NCI-H1694 (cell line): ENCODE measurements around the gene MAGEH1.

Experiments used
- DNase-seq: peaks from one replicate; lab custom pipeline; 2025; lab: John Stamatoyannopoulos, UW

Gene MAGEH1

DNA sequence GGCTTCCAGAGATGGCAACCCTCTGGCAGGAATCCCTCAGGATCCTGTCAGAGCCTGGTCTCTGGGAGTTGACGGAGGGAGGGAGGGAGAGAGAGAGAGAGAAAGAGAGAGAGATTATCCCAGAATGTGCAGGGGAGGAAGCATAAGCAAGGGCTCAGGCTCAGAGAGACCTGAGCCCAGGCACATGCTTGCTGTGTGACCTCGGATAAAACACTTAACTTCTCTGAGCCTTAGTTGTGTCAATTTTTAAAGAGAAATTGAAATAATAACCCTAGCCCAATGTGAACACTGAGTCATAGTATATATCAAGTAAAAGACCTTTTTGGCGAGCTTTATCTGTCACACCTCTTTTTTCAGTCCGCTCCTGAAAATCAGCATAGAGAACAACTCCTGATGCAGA lies 38.2 kb downstream of the MAGEH1 start:
- DNase-seq = no peak

DNA sequence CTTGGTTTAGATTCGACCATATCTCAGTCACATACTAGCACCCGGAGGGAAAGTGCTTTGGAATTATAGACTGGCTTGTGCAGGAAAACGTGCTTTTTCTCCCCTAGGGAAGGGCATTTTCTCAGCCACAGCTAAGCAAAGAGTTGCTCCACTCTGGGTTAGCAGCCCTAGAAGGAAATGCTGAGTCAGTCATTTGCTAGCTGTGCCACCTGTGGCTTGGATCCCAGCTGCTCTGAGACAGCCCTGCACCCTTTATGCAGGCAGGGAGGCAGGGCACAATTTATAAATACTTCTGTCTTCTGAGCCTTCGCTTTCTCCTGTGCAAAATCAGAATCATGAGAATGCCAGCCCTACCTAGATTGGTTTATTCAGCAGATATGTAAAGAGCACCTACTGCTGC lies 39.0 kb downstream of the MAGEH1 start:
- no peak for DNase-seq
